Kidney tubule cell (primary cell): Measurements from ENCODE around the gene SLC10A7.

Experiments
- DNase-seq: peaks from one replicate; pipeline ENCODE4 v3.0.0-alpha.2; 2018; ENCODE audit warnings: low spot score

SLC10A7 gene

GRCh38 chr4:146349306-146349705 lies 172.4 kb downstream of the SLC10A7 start:
- DNase-seq = no peak

GRCh38 chr4:146347822-146348221 lies 173.9 kb downstream of the SLC10A7 start:
- no peak for DNase-seq

GRCh38 chr4:146346276-146346675 lies 175.5 kb downstream of the SLC10A7 start:
- DNase-seq = no peak

GRCh38 chr4:146343776-146344175 lies 178.0 kb downstream of the SLC10A7 start:
- DNase-seq = no peak

- DNase-seq = no peak
Observed at GRCh38 chr4:146343199-146343598, 178.5 kb downstream of the SLC10A7 start.

- peak; percentile 34 for DNase-seq
Observed at GRCh38 chr4:146342600-146343192, 179.0 kb downstream of the SLC10A7 start.

GRCh38 chr4:146340798-146341197 lies 180.9 kb downstream of the SLC10A7 start:
- peak; percentile 35 for DNase-seq

- DNase-seq = no peak
Observed at GRCh38 chr4:146338512-146338911, 183.2 kb downstream of the SLC10A7 start.

GRCh38 chr4:146336410-146336807 lies 185.3 kb downstream of the SLC10A7 start:
- no peak for DNase-seq

GRCh38 chr4:146335763-146336409 lies 185.9 kb downstream of the SLC10A7 start:
- DNase-seq = no peak

- DNase-seq = no peak
Observed at GRCh38 chr4:146334862-146335449, 186.8 kb downstream of the SLC10A7 start.

- DNase-seq = no peak
Observed at GRCh38 chr4:146333895-146334262, 187.9 kb downstream of the SLC10A7 start.

GRCh38 chr4:146333187-146333894 lies 188.4 kb downstream of the SLC10A7 start:
- DNase-seq = peak; percentile 30

- no peak for DNase-seq
Observed at GRCh38 chr4:146330392-146330791, 191.3 kb downstream of the SLC10A7 start.

- DNase-seq = peak; percentile 77
Observed at GRCh38 chr4:146329050-146329716, 192.6 kb downstream of the SLC10A7 start.

GRCh38 chr4:146327859-146328650 lies 193.7 kb downstream of the SLC10A7 start:
- DNase-seq = peak; percentile 7

GRCh38 chr4:146318894-146319293 lies 202.8 kb downstream of the SLC10A7 start:
- no peak for DNase-seq

GRCh38 chr4:146317783-146318182 lies 204.0 kb downstream of the SLC10A7 start:
- no peak for DNase-seq

GRCh38 chr4:146315184-146315583 lies 206.6 kb downstream of the SLC10A7 start:
- DNase-seq = no peak

GRCh38 chr4:146311238-146311970 lies 210.3 kb downstream of the SLC10A7 start:
- no peak for DNase-seq
